ENCODE measurements around the gene BLMH.
"Not testable (repeated sequence)": the region's sequence is repeated elsewhere in the genome, so short reads cannot be mapped to it uniquely, and the experiment has no call there.

Gene BLMH

DNA sequence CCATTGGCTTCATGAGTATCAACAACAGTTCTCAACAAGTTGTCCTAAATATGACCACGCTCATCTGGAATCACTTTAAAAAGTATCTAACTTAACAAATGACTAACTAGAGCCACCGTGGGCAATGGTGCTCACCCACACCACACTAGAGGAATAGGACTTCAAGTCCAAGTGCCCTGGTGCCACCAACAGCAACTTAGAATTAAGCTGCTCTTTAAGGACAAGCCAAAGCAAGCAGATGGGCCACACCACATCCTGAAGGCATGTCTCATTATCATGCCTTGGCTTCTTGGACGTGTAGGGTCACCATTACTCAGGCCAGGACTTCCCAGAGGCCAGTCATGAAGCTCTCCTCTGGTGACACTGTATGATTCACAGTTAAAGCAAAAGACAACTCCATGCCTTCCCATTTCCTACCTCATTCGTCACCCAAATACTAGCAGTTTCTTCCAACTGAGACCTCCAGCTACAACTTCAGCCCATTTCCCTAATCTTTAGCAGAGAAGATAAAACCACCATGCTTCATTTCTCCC lies 46.8 kb downstream of the BLMH start:
- no peak for DNase-seq

- DNase-seq: no peak
Measured at GRCh38 chr17:30243568-30243967, 48.2 kb downstream of the BLMH start.

GRCh38 chr17:30243002-30243401 lies 48.7 kb downstream of the BLMH start:
- no peak for DNase-seq

- no peak for DNase-seq
Measured at GRCh38 chr17:30241051-30241450, 50.7 kb downstream of the BLMH start.

- no peak for DNase-seq
Measured at GRCh38 chr17:30240177-30240576, 51.6 kb downstream of the BLMH start.

DNA sequence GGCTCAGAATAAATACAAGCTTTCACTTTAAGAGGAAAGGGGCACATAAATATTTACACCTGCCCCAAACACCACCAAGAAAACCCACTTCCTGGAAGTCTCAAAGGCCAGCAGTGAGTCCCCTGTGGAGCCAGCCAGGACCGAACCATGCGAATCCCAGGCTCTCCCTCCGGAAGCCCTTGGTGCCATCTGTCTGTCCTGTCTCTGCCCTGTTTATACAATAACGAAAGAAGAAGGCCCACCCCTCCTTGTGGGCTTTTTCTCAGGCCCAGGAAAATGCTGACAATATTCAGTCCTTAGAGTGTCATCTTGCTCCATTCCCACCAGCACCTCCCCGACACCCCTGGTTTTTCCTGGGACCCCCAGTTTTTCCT lies 52.7 kb downstream of the BLMH start:
- no peak for DNase-seq

GRCh38 chr17:30238387-30239088 lies 53.2 kb downstream of the BLMH start:
- DNase-seq: no peak

DNA sequence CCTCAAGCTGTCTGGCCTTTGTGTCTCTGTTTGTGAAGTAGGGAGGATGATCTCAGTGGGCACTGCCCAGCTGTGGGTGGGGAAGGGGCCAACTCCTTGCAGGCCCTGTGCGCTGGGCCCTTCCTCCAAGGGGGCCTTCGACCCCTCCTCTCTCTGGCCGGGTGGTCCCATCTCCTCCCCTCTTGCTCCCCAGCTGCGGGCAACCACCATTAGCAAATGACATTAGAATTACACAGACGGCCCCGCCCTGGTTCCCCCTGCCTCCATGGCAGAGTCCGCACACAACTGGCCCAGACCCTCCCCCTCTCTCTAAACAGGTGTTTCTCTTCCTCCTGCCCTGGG lies 53.8 kb downstream of the BLMH start:
- no peak for DNase-seq

GRCh38 chr17:30237296-30238002 lies 54.3 kb downstream of the BLMH start:
- no peak for DNase-seq

GRCh38 chr17:30236766-30237165 lies 55.0 kb downstream of the BLMH start:
- DNase-seq: no peak

DNA sequence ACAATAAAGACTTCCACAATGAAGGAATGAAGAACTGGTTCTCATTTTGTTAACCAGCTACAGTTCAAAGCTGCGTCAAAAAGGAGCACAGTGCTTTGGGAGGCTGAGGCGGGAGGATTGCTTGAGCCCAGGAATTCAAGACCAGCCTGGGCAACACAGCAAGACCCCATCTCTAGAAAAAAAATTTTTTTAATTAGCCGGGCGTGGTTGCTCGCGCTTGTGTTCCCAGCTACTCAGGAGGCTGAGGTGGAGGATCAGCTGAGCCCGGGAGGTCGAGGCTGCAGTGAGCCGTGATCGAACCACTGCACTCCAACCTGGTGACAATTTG lies 55.5 kb downstream of the BLMH start:
- no peak for DNase-seq

DNA sequence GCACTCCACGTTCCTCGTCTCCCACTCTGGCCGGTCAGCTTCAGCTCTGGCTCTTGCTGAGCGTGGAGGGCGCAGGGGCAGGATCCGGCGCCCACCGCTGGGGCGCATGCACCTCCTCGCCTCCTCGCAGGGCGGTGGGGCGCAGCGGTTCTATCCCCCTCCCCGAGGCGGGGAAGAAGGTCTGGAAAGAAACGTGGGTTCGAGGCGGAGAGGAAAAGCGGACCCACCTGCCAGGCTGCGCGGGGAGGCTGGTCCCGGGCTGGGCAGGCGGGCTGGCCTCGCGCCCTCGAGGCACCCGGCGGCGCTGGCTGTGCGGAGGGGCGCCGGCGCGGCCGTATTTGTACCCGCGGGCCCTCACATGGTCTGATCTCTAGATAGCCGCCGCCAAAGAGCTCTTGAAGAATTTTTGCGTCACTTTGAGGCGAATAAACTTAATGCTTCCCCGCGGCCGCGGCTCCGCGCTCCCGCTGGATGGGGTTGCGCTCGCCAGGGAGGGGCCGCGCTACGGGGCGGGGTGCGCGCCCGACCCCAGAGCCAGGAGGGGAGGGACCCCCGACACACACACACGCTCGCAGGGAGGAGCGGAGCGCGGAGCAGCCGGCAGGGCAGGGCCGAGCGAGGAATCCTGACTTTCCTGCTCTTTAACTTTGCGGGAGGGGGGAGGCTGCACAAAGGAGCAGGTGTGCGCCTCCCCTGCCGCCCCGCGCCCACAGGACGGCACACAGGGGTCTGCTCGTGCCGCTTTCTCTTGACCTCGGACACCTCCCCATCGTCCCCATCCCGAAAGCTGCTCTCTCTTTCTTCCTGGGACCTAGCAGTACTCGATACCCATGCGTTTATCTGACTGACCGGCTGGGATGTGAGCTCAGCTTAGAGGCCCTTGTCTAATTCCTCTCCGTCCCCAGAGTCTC lies 56.1 kb downstream of the BLMH start, which contains the start of gene SLC6A4:
Gene SLC6A4 (minus strand): TSS at position 312 of the 911 bp plus-strand sequence. CDS start 13,739 bp downstream, outside the sequence.
- no peak for DNase-seq

- DNase-seq: no peak
Measured at GRCh38 chr17:30234964-30235363, 56.8 kb downstream of the BLMH start.

- DNase-seq: no peak
Measured at GRCh38 chr17:30234296-30234695, 57.4 kb downstream of the BLMH start.

DNA sequence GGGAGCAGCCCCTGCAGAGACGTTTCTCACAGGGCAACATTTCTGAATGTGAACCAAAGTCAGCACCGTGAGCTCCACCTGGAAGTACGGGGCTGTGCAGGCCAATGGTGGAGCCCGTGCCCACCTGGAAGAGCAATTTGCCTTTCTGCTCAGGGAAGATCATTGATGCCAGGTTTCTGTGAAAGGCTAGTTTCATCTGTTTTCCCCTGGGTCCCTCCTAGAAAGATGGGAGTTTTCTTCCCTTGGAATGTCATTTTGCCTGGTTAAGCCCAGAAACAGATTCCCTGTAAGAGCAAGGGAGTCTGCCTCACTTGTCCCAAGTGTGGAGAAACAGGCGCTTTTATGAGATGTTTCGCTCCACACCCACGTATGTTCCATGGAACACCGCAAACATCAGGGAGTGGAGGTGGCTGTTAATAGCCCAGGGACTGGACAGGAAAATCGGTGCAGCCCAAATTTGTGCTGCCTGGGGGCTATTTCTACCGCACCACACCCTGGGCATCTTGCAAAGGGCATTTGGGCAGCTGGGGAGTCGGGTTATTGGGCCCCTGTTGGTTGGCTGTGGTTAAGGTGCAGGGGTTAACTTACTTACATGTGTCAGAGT lies 58.8 kb downstream of the BLMH start:
- DNase-seq: no peak

DNA sequence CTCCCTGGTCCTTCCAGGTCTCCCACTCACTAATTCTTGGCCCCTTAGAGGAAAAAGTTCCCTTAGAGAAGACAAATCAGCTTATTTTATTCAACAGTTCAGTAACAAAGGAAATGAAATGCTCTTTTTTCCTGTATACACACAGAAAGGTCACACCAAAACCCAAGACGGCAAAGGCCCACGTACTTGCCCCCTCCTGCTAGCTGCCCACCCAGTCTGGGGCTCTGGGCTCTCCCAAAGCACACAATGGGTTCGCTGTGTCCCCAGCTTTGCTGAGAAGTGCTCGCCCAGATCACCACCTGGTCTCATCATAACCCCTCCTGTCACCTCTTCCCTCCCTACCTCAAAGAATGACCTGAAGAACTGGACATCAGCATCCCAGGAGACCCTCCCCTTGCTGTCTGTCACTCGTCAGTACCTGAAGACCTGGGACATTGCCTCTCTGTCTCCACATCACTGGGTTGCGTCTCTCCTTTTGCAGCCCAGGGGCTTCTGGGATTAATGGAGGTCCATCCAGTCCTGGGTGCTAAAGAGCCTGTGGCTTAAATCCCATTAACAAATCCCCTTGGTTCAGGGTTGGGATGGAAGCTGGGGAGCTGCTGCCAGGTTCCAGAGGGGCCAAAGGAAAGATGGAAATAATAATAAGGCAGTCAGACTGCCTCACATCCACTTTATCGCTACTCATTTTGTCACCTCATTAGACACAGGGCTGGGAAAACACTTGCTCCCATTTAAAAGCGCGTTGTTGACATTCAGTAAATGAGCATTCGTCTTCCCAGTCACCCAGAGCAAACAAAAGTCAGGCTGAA lies 59.5 kb downstream of the BLMH start:
- no peak for DNase-seq

GRCh38 chr17:30230596-30231125 lies 61.1 kb downstream of the BLMH start:
- DNase-seq: no peak

- not testable (repeated sequence) for DNase-seq
Measured at GRCh38 chr17:30230009-30230408, 61.7 kb downstream of the BLMH start.

GRCh38 chr17:30229012-30229411 lies 62.7 kb downstream of the BLMH start:
- no peak for DNase-seq

GRCh38 chr17:30228011-30228410 lies 63.7 kb downstream of the BLMH start:
- DNase-seq: no peak

- DNase-seq: no peak
Measured at GRCh38 chr17:30226878-30227277, 64.9 kb downstream of the BLMH start.

Measured in stimulated activated naive CD4-positive, alpha-beta T cell (primary cell).